ENCODE measurements around the gene ARL15.

DNA sequence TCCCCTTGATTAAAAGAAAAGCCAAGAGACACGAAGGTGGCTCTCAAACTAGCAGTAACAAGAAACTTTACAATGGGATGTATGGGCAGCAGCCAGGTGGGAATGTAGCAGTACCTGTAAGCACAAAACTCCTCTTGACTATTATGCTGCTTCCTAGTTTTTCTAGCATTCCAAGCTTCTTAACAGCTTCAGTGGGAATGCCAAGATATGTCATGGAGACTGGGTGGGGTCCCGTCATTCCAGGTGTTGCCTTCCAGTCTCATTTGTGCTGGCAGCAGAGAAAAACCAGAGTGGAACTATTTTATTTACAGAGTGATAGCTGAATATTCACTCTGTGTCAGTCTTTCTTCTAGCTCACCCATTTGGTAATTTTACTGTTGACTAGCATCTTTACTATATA is 236.6 kb downstream of the ARL15 start:
- TF ChIP-seq, protein P1, sequence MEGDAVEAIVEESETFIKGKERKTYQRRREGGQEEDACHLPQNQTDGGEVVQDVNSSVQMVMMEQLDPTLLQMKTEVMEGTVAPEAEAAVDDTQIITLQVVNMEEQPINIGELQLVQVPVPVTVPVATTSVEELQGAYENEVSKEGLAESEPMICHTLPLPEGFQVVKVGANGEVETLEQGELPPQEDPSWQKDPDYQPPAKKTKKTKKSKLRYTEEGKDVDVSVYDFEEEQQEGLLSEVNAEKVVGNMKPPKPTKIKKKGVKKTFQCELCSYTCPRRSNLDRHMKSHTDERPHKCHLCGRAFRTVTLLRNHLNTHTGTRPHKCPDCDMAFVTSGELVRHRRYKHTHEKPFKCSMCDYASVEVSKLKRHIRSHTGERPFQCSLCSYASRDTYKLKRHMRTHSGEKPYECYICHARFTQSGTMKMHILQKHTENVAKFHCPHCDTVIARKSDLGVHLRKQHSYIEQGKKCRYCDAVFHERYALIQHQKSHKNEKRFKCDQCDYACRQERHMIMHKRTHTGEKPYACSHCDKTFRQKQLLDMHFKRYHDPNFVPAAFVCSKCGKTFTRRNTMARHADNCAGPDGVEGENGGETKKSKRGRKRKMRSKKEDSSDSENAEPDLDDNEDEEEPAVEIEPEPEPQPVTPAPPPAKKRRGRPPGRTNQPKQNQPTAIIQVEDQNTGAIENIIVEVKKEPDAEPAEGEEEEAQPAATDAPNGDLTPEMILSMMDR (IDR thresholded peaks at IDR 0.05), result no peak
- TF ChIP-seq EZH2 (IDR thresholded peaks at IDR 0.05; ENCODE audit: borderline replicate concordance, insufficient read depth, low read depth, low read length, poor library complexity, severe bottlenecking), result no peak

Data from B cell (primary cell).